DOHH2 (cell line): Measurements from ENCODE around the gene SEMA3D.

Experiments
- H3F3A ChIP-seq: fragments of 200-600 bp; sonication (generic), shearing (Covaris generic); 2 replicates; pipeline ENCODE4 v1.6.0; 2016; ENCODE audit warnings: antibody characterized with exemption, mild to moderate bottlenecking; ENCODE audit not compliant: control insufficient read depth, insufficient read depth
- H3K27ac ChIP-seq: fragments of 200-600 bp; sonication (generic); 2 replicates; pipeline ENCODE4 v1.5.1; 2014; ENCODE audit warnings: low read depth, mild to moderate bottlenecking, low read length, moderate library complexity
- H3K27me3 ChIP-seq: fragments of 200-600 bp; sonication (generic); 2 replicates; pipeline ENCODE4 v1.6.1; 2014; ENCODE audit warnings: mild to moderate bottlenecking, low read length, mixed read lengths; ENCODE audit not compliant: control insufficient read depth
- H3K36me3 ChIP-seq: fragments of 200-600 bp; sonication (generic); 2 replicates; pipeline ENCODE4 v1.6.1; 2014; ENCODE audit warnings: mild to moderate bottlenecking, low read length, moderate library complexity, mixed read lengths; ENCODE audit not compliant: control insufficient read depth
- H3K4me1 ChIP-seq: fragments of 200-600 bp; sonication (generic); 2 replicates; pipeline ENCODE4 v1.6.1; 2014; ENCODE audit warnings: mild to moderate bottlenecking, low read length, mixed read lengths; ENCODE audit not compliant: control insufficient read depth
- H3K4me2 ChIP-seq: fragments of 200-600 bp; sonication (generic); 2 replicates; pipeline ENCODE4 v1.6.0; 2014; ENCODE audit warnings: mild to moderate bottlenecking, low read length, moderate library complexity
- H3K4me3 ChIP-seq: fragments of 200-600 bp; sonication (generic); 2 replicates; pipeline ENCODE4 v1.5.1; 2014; ENCODE audit warnings: mild to moderate bottlenecking, low read length, mixed read lengths
- H3K79me2 ChIP-seq: fragments of 200-600 bp; sonication (generic); 2 replicates; pipeline ENCODE4 v1.6.1; 2014; ENCODE audit warnings: mild to moderate bottlenecking, low read length, mixed read lengths; ENCODE audit not compliant: control insufficient read depth
- H3K9me2 ChIP-seq: fragments of 200-600 bp; sonication (generic); replicated peaks from 2 replicates; pipeline ENCODE4 v1.6.1; 2014; ENCODE audit warnings: mild to moderate bottlenecking, low read length, mixed read lengths; ENCODE audit not compliant: control insufficient read depth
- H3K9me3 ChIP-seq: fragments of 200-600 bp; sonication (generic); 2 replicates; pipeline ENCODE4 v1.6.1; 2014; ENCODE audit warnings: antibody characterized with exemption, low read length, mixed read lengths; ENCODE audit not compliant: control insufficient read depth, insufficient read depth
- H4K20me1 ChIP-seq: fragments of 200-600 bp; sonication (generic); 2 replicates; pipeline ENCODE4 v1.6.0; 2014; ENCODE audit warnings: low read depth, mild to moderate bottlenecking, antibody characterized with exemption, low read length, moderate library complexity; ENCODE audit not compliant: control insufficient read depth, insufficient read depth
- EZH2phosphoT487 ChIP-seq: fragments of 200-600 bp; sonication (generic); IDR thresholded peaks from 2 replicates; pipeline ENCODE4 v1.6.1; 2017; ENCODE audit warnings: borderline replicate concordance, mild to moderate bottlenecking, antibody characterized with exemption, low read length, moderate library complexity, mixed read lengths
- TF ChIP-seq, protein P1 (sequence below): fragments of 200-600 bp; sonication (generic); IDR thresholded peaks from one replicate; pipeline ENCODE4 v1.5.1; 2014; ENCODE audit warnings: antibody characterized with exemption, mild to moderate bottlenecking, low read depth, low read length; ENCODE audit not compliant: poor library complexity, severe bottlenecking

Gene SEMA3D

DNA sequence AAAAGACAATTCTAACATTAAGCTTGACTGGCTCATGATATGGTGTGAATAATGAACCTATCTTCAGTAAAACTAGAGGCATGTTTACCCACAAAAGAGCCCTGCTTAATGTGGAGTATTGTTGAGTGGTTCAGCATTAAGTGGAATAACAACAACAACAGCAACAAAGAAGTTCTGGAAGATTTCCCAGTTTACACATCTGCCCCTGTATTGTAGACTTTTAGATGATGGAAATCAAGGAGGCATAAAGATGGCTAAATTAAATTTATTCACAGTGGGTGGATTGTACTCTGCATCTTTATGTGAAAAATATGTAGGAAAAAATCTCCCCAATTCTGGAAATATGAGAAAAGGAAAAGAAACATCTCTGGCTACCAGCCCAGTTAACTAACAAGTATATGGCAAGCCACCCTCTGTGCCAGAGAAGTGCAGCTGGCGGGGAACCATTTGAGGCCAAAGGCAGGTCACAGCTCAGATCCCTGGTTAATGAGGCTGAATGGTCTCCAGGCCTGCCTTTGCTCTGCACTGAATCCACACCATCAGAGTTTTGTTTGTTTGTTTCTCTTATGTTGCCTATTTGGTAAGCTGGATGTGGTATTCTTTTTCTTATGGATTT is 186.0 kb downstream of the SEMA3D start:
- Histone ChIP-seq H3K4me3 (no peak overlapping the region), H3F3A (no peaks in the 10 kb centered on the region), H3K27me3 (no peaks in the 10 kb centered on the region), H3K36me3 (no peaks in the 10 kb centered on the region), H3K4me2 (no peak overlapping the region), H4K20me1 (no peaks in the 10 kb centered on the region), H3K79me2 (no peaks in the 10 kb centered on the region), H3K9me3 (no peaks in the 10 kb centered on the region), H3K9me2 (no peaks in the 10 kb centered on the region), H3K27ac (no peak overlapping the region), H3K4me1 (no peaks in the 10 kb centered on the region)
- TF ChIP-seq, protein P1, sequence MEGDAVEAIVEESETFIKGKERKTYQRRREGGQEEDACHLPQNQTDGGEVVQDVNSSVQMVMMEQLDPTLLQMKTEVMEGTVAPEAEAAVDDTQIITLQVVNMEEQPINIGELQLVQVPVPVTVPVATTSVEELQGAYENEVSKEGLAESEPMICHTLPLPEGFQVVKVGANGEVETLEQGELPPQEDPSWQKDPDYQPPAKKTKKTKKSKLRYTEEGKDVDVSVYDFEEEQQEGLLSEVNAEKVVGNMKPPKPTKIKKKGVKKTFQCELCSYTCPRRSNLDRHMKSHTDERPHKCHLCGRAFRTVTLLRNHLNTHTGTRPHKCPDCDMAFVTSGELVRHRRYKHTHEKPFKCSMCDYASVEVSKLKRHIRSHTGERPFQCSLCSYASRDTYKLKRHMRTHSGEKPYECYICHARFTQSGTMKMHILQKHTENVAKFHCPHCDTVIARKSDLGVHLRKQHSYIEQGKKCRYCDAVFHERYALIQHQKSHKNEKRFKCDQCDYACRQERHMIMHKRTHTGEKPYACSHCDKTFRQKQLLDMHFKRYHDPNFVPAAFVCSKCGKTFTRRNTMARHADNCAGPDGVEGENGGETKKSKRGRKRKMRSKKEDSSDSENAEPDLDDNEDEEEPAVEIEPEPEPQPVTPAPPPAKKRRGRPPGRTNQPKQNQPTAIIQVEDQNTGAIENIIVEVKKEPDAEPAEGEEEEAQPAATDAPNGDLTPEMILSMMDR: no peak
- TF ChIP-seq EZH2phosphoT487: no peak

DNA sequence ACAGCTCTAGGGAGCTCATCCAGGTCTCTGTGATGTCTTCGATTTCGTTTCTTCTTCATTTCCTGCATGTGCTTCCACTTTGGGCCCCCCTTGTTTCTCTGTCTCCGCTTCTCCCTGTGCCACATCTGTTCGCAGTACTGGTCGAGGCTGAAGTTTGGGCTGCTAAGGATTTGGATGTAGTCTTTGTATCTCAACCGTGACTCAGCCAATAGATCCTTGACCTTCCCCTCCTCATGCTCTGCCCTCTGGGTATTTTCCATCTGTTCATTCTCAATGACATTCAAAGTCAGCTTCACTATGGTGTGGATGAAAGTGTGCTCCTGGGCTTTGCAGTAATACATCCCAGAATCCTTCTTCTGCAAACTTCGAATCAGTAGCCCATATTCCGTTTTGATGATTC is 187.4 kb downstream of the SEMA3D start:
- Histone ChIP-seq H3K79me2 (no peaks in the 10 kb centered on the region), H3F3A (no peaks in the 10 kb centered on the region), H3K4me1 (no peaks in the 10 kb centered on the region), H3K9me3 (no peaks in the 10 kb centered on the region), H3K4me3 (no peak overlapping the region), H4K20me1 (no peaks in the 10 kb centered on the region), H3K27me3 (no peaks in the 10 kb centered on the region), H3K36me3 (no peaks in the 10 kb centered on the region), H3K9me2 (no peaks in the 10 kb centered on the region), H3K27ac (no peak overlapping the region), H3K4me2 (no peak overlapping the region)
- no peak for TF ChIP-seq EZH2phosphoT487
- TF ChIP-seq, protein P1: no peak

DNA sequence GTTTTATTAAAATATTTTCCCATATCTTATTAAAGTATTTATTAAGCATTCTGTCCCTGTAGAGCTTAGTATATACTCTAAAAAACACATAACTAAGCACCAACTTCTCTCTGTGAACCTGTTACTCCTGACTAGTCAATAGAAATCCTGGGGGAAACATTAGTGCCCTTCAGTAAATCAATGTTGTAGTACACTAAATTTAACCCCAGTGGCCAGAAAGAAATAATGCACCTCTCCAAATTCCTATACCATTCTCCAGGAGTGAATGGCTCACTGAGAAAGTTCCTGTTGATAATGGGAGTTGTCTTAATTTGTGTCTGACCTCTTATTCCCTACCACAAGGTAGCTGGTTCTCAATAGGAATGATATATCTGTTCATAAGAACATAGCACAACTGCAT is 188.2 kb downstream of the SEMA3D start:
- Histone ChIP-seq H3K9me3 (no peaks in the 10 kb centered on the region), H3K79me2 (no peaks in the 10 kb centered on the region), H3K27ac (no peak overlapping the region), H3K4me3 (no peak overlapping the region), H3K9me2 (no peaks in the 10 kb centered on the region), H3K36me3 (no peaks in the 10 kb centered on the region), H3K4me2 (no peak overlapping the region), H3K4me1 (no peaks in the 10 kb centered on the region), H4K20me1 (no peaks in the 10 kb centered on the region), H3K27me3 (no peaks in the 10 kb centered on the region), H3F3A (no peaks in the 10 kb centered on the region)
- TF ChIP-seq, protein P1: no peak
- no peak for TF ChIP-seq EZH2phosphoT487
